Fibroblast of the aortic adventitia (primary cell): ENCODE measurements around the gene CASQ2. TPM values are rescaled to one million over a fixed set of nuclear protein-coding genes. Genes with fewer than 3 reads are reported as not detected.

Experiments used
- DNase-seq: peaks from one replicate; pipeline ENCODE4 v3.0.0-alpha.2; 2010; ENCODE audit warnings: low read depth
- H3K4me3 ChIP-seq: 2 replicates; pipeline ENCODE4 v1.5.1; 2011; ENCODE audit warnings: low read depth, mild to moderate bottlenecking, control low read depth, low read length, moderate library complexity
- CTCF ChIP-seq: IDR thresholded peaks from 2 replicates; pipeline ENCODE4 v1.5.1; 2011; ENCODE audit warnings: mild to moderate bottlenecking, low read length, control low read depth, inconsistent platforms; ENCODE audit not compliant: insufficient read depth
- total RNA-seq: library from RNA; depleted of rRNA; stranded (reverse); fragments of >200 nt; gene quantifications from 2 replicates; pipeline ENCODE4 v1.2.3, GENCODE V29; 2012; ENCODE audit warnings: low replicate concordance

Gene CASQ2
- total RNA-seq, 1 donor: not detected

- no peak for TF ChIP-seq CTCF
- no peak for DNase-seq
- no peak overlapping the region for H3K4me3 ChIP-seq
These were observed 107.4 kb downstream of the CASQ2 start for GRCh38 chr1:115661157-115661556.

- DNase-seq: no peak
- H3K4me3 ChIP-seq: no peak overlapping the region
- TF ChIP-seq CTCF: no peak
These were observed 108.4 kb downstream of the CASQ2 start for GRCh38 chr1:115660151-115660550.

GRCh38 chr1:115658646-115659045 lies 109.9 kb downstream of the CASQ2 start:
- DNase-seq: no peak
- H3K4me3 ChIP-seq: no peak overlapping the region
- no peak for TF ChIP-seq CTCF

GRCh38 chr1:115656461-115657077 lies 111.9 kb downstream of the CASQ2 start:
- no peak overlapping the region for H3K4me3 ChIP-seq
- no peak for TF ChIP-seq CTCF

GRCh38 chr1:115655916-115656315 lies 112.6 kb downstream of the CASQ2 start:
- no peak overlapping the region for H3K4me3 ChIP-seq
- DNase-seq: no peak
- no peak for TF ChIP-seq CTCF

More at GRCh38 chr1:115656461-115657077, 111.9 kb downstream of the CASQ2 start:
- no peak for DNase-seq

- no peak overlapping the region for H3K4me3 ChIP-seq
- no peak for TF ChIP-seq CTCF
- DNase-seq: no peak
These were observed 113.2 kb downstream of the CASQ2 start for GRCh38 chr1:115655306-115655663.
